SKM-1 (cell line): Measurements from ENCODE around the gene SLCO2B1.
"Not testable (repeated sequence)": the region's sequence is repeated elsewhere in the genome, so short reads cannot be mapped to it uniquely, and the experiment has no call there.

Experiments used
- DNase-seq: peaks from one replicate; lab custom pipeline; 2025; ENCODE audit not compliant: unreplicated experiment; lab: John Stamatoyannopoulos, UW

Gene SLCO2B1

GRCh38 chr11:75150879-75151278, at the start of gene SLCO2B1:
SLCO2B1 (plus strand) TSS chr11:75151107; CDS start chr11:75151382, 275 bp downstream.
- no peak for DNase-seq

- no peak for DNase-seq
Observed at GRCh38 chr11:75101424-75102128, 49.3 kb upstream of the SLCO2B1 start.

- DNase-seq: no peak
Observed at GRCh38 chr11:75103380-75104026, 47.4 kb upstream of the SLCO2B1 start.

- DNase-seq: no peak
Observed at GRCh38 chr11:75105462-75105925, 45.4 kb upstream of the SLCO2B1 start.

- not testable (repeated sequence) for DNase-seq
Observed at GRCh38 chr11:75105967-75106681, 44.8 kb upstream of the SLCO2B1 start.

- no peak for DNase-seq
Observed at GRCh38 chr11:75107187-75107586, 43.7 kb upstream of the SLCO2B1 start.

- DNase-seq: no peak
Observed at GRCh38 chr11:75112200-75112599, 38.7 kb upstream of the SLCO2B1 start.

- no peak for DNase-seq
Observed at GRCh38 chr11:75113030-75113429, 37.9 kb upstream of the SLCO2B1 start.

- DNase-seq: no peak
Observed at GRCh38 chr11:75114465-75114864, 36.4 kb upstream of the SLCO2B1 start.

GRCh38 chr11:75118577-75118976, 32.3 kb upstream of the SLCO2B1 start:
- DNase-seq: no peak

GRCh38 chr11:75126564-75126963, 24.3 kb upstream of the SLCO2B1 start:
- DNase-seq: no peak

GRCh38 chr11:75132080-75132479, 18.8 kb upstream of the SLCO2B1 start:
- no peak for DNase-seq

GRCh38 chr11:75133976-75134375, 16.9 kb upstream of the SLCO2B1 start:
- DNase-seq: no peak

- DNase-seq: no peak
Observed at GRCh38 chr11:75135021-75135650, 15.8 kb upstream of the SLCO2B1 start.

- no peak for DNase-seq
Observed at GRCh38 chr11:75135651-75136050, 15.3 kb upstream of the SLCO2B1 start.

- DNase-seq: no peak
Observed at GRCh38 chr11:75140269-75141138, 10.4 kb upstream of the SLCO2B1 start.

GRCh38 chr11:75141166-75141565, 9.7 kb upstream of the SLCO2B1 start:
- DNase-seq: no peak

GRCh38 chr11:75142714-75143419, 8.0 kb upstream of the SLCO2B1 start:
- DNase-seq: peak; percentile 77

GRCh38 chr11:75143420-75143731, 7.5 kb upstream of the SLCO2B1 start:
- no peak for DNase-seq

GRCh38 chr11:75144716-75145014, 6.2 kb upstream of the SLCO2B1 start:
- DNase-seq: no peak
